GM21786 (cell line): ENCODE measurements around the gene PLEKHG4B.
A peak's percentile ranks its signal among the peaks of the same experiment; 100 is the strongest.
"Not testable (repeated sequence)": the region's sequence is repeated elsewhere in the genome, so short reads cannot be mapped to it uniquely, and the experiment has no call there.

Source experiments
- ATAC-seq: cut with Tn5 transposase; IDR thresholded peaks from one replicate; pipeline ENCODE4 v1.9.1; 2021; ENCODE audit not compliant: unreplicated experiment

Gene PLEKHG4B

DNA sequence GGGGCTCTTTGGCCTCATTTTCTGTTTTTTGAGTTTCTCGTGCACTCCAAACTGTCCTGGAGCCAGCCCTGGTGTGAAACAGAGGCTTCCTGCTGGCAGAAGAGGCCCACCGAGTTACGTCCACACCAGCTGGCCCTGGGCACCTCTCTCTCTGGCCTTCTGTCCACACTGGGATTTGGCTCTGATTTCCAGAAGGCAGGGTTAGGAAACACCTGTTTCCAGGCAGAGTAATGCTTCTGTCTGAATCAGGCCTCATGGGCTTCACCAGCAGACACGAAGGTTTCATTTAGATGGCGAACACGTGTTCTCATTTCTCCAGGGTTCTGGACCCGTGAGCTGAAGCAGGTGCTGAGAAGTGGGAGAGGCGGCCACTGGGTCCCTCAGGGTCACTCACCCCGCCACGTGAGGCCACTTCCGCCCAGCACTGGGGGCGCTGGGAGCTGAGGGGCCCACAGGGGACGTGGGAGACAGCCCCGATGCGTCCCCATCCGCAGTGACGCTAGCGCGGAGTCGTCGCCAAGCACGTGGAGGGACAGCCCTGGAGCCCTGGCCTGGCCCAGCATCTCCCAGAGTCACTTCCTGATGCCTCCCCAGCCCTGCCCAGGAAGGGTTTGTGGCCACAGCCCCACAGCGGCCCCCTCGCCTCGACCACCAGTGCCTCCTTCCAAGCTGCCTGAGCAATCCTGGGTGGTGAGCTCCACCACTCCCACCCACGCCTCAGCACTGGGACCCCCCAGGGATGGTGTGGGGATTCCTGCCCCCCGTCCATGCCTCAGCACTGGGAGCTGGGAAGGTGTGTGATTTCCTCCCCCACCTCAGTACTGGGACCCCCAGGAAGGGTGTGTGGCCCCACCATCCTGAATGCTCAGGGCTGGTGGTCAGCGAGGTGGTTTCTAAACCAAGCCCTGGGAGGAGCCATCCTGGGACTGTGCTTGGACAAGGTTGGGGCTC is 94.4 kb downstream of the PLEKHG4B start:
- no peak for ATAC-seq

DNA sequence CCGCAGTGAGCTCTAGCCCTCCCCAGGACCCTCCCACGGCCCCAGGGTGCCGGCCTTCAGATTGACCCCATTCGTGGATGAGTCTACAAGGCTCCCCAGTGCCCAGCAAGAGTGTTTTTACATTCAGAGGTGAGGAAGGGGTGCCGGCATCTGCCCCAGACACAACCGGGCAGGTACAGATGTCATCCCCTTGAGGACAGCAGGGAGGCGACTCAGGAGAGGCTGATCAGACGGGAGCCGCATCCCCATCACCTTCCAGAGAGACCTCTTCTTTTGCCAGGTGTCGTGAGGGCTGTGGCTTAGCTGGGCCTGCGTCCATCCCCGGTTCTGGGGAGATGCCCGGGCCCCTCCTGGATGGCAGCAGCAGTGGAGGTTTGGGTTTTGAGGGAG is 95.1 kb downstream of the PLEKHG4B start:
- ATAC-seq = no peak

DNA sequence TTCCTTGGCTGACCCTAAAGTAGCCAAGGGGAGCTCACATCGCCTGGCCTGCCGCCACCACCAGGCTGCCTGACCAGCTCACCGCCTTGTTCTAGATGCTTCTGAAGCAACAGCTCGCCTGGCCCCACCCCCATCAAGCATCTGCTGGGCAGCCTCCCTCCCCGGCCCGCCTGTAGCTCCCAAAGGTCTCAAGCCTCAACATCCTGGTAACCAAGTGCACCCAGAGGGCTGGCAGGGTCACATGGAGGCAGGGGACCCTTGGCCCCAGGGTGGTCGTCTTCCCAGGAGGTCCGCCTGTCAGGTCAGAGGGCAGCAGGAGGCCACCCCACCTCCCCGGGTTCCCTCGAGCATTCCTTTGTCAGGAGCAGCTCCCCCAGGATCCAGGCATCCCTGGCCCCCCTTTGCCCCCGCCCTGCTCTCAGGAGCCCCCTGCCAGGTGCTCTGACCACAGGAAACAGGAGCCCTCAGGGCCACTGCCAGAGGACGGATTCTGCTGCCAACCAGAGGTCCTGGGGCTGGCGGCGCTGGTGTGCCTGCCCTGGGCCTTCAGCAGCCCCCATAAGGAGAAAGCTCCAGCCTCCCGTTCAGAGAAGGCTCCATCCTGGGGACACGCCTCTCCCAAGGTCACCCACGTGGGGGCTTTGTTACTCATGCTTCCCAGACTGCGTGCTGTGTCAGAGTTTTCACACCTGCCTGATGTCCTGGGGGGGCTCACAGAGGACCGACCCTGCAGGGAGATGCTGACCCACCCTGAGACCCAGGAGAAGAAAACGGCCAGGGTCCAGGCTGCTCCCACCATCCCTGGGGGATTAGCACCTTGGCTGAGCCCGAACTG is 95.9 kb downstream of the PLEKHG4B start:
- no peak for ATAC-seq

DNA sequence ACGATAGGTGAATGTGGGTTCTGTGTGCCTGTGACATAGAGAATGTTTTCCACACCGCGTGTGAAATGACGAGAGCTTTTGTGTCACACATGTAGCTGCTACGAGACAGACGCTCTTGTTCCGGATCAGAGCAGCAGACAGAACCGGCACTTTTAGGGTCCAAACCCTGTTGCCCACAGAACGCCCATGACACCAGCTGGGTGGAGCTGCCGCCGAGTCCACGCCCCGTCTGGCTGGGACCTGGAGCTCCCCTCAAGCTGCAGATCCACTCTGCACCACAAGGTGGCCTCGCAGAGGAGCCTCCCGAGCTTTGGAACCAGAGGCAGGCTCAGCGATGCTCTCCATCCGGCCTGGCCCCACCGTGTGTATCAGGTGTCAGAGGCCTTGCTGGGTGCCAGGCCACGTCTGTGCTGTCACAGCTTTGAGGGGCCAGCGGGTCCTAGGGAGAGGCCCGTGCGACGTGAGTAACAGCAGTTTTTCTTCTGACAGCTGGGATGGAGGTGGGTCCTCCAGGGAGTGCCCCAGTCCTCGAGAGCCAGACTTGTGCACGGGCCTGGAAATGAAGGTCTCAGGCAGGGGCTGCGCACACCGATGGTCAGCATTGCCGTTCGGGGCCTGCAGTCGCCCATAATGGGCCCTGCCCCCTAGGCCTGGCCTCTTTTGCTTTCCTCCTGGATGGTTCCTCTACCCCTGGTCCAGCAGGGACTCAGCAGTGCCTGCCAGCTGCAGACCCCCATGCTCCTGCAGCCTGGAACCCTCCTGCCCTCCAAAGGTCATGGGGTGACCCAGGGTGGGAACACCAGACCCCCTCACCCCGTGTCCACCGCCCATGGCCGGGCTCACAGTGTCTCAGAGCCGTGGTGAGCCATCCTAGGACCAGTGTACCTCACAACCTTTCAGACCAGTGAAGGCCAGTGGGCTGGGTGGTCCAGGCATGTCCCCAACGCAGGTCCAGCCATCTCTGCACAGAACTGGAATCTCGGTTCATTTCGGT is 96.8 kb downstream of the PLEKHG4B start:
- ATAC-seq = peak; percentile 71

DNA sequence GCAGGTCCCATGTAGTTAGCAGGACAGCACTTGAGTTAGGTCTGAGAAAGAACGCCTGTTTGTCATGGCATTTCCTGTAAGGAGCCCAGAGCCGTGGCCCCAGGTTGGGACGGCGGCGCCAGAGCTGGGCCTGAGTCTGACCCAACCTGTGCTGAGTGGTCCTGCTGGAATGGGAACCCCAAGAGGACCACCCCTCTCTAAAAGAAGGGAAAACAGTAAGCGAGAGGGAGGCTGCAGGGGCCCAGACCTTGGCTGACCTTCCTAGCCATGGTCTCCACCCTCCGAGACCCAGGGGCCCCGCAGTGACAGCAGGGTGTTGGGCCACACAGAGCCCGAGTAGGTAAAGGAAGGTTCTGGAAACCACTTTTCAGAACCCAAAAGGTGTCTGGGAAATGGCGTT is 97.5 kb downstream of the PLEKHG4B start:
- ATAC-seq = no peak

DNA sequence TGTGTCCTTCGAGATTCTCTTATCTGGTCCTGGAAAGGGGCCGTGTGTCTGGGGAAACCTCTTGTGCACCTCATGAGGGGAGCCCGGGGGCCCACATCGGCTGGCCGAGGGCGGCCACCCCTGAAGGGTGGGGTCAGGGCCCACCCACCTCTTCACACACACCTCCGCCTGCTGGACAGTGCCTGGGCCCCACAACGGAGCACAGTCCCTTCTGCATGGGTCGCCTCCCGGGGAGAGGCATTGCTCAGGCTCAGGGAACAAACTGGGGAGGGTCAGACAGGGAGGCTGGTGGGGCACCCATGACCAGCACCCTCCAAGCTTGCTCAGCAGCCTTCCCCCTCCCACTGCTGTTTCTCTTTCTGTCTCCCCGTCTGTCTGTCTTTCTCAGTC is 98.0 kb downstream of the PLEKHG4B start:
- ATAC-seq = no peak

DNA sequence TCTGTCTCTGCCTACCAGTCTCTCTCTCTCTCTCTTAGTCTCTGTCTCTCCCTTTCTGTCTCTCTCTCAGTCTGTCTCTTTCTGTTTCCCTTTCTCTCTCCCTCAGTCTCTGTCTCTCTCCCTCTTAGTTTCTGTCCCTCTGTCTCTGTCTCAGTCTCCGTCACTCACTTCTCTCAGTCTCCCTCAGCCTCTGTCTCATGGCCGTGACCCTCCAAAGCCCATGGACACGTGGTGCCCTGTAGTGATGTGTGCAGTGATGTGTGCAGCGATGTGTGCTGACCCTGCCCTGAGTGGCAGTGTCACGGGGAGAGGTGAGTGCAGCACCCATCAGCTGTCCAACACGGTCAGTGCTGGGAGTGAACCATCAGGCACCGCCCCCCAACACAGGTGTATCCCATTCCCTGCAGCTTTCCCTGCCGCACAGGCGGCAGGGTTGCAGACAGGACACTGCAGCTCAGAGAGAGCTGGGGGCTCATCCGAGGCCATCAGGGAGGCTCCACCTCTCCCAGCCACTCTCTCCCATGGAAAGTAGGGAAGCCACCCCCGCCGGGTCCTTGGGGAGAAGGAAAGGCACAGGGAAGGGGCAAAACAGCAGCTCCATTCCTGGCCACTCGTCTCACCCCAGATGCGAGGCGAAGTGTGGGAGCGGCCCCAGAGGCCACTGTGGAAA is 98.5 kb downstream of the PLEKHG4B start:
- peak; percentile 37 for ATAC-seq

DNA sequence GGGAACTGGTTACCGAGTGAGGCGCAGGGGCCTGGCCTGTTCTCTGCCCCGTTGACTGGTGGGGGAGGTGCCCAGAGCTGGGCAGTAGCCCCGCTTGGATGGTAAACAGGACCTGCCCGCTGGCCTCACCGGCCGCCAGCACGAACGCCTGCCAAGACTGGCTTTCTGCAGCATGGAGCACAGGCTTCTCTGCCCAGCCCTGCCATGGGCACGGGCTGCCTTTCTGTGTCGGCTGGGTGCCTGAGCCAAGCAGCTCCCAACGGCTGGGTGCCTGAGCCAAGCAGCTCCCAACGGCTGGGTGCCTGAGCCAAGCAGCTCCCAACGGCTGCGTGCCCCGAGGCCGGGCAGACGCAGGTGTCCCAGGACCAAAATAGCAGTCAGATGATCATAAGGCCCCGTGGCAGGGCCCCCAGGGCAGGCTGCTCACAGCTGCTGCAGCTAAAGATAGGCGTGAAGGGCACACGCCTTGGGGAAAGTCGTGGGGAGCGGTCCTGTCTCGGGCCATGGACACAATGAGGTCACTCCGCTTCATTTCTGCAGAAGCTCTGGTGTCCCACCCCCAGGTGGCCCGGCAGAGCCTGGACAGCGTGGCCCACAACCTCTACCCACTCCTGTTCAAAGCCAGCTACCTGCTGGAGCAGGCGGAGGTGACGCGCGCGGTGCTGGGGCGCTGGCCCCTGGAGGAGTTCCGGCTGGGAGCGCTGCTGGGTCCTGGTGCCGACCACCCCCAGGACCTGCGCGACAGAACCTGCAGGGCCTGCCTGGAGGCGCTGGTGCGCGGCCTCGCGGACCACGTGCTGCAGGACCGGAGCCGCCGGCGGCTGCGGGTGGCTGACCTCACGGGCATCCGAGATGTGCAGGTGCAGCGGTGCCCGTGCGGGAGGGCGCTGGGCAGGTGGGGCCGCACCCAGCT is 99.3 kb downstream of the PLEKHG4B start, which contains the start of gene LRRC14B:
Gene LRRC14B (plus strand): TSS at position 460 of the 913 bp plus-strand sequence. CDS start 44 bp downstream, at position 504.
- peak; percentile 49 for ATAC-seq

DNA sequence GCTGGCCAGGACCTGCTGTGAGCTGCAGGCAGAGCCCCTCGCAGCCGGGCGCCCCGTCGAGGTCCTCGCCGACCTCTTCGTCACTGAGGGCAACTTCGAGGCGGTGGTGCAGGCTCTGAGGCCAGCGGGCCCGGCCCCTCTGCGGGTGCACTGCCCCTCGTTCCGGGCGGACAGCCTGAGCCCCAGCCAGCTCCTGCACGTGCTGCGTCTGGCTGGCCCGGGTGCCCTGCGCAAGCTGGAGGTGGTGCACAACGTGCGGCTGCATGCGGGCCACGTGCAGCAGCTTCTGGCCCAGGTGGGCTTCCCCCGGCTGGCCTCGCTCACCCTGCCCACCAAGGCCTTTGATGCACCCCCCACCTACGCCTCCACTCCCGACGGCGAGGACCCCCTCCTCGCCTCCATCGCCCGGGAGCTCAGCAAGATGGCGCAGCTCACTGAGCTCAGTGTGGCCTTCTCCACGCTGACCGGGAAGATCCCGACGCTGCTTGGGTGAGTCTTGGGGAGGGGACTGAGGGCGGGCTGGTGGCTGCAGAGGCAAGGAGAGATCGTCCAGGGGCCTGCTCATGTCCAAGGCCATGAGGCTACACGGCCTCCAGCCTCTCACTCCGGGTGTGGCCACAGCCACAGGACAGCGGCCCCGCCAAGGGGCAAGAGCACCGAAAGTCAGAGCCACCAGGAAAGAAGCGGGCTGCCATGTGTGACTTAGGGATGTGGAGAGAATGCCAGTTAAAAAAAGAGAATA is 100.2 kb downstream of the PLEKHG4B start:
- ATAC-seq = no peak

DNA sequence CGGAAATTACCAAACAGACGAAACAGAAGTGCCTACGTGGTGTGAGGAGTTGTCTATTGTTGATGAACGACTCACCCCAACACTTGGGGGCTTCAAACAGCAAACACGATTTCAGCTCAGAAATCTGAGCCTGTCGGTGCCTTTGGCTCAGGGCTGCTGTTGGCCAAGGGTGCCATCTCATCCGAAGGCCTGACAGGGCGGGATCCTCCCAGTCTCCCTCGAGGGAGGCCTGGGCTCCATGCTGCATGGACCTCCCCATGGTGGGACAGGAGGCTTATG is 100.7 kb downstream of the PLEKHG4B start:
- ATAC-seq = no peak

DNA sequence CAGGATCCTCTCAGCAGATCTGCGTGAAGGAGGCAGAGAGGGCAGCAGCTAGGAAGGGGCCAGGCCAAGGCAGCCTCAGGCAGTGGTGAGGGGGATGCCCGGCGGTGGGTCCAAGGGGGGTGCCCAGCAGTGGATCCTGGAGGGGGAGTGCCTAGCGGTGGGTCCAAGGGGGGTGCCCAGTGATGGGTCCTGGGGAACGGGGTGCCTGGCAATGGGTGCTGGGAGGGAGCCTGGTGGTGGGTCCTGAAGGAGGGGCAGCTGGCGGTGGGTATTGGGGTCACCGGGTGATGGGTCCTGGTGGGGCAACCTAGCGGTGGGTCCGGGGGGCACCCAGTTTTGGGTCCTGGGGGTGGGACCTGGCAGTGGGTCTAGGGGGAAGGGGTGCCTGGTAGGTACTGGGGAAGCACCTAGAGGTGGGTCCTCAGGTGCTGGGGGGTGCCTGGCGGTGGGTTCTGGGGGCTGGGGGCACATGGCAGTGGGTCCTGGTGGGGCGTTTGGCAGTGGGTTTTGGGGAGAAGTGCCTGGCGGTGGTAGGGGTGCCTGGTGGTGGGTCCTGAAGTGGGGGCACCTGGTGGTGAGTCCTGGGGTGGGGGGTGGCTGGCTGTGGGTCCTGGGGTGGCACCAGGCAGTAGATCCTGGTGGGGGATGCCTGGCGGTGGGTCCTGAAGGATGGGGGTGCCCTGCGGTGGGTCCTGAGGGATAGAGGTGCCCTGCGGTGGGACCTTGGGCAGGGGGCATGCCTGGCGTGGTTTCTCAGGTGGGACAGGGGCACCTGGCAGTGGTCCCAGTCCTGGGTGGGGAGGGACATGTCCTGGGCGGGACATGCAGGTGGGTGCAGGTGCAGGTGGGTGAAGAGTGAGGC is 101.2 kb downstream of the PLEKHG4B start:
- ATAC-seq = no peak

DNA sequence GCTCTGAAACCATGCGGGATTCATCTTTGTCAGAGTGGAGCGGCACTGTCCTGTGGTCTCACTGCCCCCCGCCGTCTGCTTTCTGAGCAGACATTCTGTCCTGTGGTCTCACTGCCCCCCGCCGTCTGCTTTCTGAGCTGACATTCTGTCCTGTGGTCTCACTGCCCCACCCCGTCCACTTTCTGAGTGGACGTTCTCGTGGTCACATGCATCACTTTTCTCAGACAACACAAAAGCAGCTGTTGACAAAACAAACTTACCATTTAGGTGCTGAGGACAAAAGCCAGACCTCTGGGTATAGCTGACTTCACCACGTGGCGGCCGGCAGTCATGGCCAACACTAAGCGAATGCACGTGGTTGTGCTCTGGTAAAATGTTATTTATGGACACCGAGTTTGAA is 102.1 kb downstream of the PLEKHG4B start:
- no peak for ATAC-seq

DNA sequence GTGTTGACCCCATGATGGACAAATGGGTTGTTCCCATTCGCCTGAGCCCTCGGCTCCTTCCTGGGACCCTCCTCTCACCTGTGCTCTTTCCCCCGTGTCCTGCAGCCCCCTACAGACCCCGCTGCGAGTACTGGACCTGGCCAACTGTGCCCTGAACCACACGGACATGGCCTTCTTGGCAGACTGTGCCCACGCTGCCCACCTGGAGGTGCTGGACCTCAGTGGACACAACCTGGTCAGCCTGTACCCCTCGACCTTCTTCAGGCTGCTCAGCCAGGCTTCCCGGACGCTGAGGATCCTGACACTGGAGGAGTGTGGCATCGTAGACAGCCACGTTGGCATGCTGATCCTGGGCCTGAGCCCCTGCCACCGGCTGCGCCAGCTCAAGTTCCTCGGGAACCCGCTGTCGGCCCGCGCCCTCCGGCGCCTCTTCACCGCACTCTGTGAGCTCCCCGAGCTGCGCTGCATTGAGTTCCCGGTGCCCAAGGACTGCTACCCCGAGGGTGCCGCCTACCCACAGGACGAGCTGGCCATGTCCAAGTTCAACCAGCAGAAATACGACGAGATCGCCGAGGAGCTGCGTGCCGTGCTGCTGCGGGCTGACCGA is 102.7 kb downstream of the PLEKHG4B start:
- ATAC-seq = no peak

DNA sequence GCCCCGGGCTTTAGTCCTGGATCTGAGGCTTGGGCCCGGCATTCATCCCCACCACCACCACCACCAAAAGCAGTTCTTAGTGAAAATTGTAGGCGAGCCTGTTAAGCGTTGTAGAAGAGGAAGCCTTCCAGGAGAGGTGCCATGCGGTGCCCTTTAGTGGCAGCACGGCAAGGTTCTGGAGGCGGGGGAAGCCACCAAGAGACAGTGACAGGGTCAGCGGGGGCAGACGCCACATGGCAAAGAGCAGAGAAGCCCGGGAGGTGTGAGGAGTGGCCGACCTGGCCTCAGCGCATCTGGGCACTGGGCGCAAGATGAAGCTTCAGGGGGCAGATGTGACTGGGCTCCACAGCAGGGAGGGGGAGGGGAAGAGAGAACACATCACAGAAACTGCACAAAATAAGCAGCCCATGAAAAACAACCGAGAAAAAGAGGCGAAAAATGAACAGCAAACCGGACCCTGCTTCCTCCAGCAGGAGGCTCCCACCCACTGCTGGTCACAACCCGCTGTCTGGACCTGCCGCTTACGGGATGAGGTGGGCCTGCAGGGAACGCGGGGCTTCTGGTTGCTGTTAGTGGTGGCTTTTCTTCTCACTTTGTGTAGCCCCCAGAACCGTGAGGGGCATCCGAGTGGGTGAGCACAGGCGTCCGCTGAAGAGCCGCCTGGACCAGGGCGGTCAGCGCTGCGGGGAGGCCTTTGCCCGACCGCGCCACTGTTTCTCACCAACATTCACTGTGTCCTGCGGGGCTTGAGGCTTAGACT is 103.6 kb downstream of the PLEKHG4B start:
- ATAC-seq = no peak

DNA sequence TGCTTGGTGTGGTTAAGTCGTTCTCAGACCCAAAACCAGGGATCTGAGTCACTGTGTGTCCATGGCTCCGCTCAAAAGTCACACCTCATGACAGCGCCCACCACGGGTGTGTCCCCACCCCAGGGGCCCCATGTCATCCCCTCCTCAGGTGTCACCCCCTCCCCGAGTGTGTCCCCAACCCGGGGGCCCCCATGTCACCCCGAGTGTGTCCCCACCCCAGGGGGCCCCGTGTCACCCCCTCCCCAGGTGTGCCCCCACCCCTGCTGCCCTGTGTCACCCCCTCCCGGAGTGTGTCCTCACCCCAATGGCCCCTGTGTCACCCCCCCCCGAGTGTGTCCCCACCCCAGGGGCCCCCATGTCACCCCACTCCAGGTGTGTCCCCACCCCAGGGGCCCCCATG is 104.4 kb downstream of the PLEKHG4B start:
- ATAC-seq = no peak

DNA sequence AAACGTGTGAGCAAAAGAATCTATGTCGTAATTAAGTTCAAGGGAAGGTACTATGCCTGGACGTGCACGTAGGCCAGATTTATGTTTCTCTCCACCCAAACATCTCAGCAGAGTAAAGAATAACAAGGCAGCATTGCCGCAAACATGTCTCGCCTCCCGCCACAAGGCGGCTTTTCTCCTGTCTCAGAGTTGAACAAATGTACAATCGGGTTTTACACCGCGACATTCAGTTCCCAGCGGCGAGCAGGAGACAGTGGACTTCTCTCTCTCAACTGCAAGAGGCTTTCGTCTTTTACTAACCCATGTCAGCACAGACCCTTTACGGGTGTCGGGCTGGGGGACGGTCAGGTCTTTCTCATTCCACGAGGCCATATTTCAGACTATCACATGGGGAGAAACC is 105.1 kb downstream of the PLEKHG4B start:
- ATAC-seq = not testable (repeated sequence)
